ENCODE results near the gene NPR1. TPM values are rescaled to one million over a fixed set of nuclear protein-coding genes. Genes with fewer than 3 reads are reported as not detected.

NPR1 gene
- total and polyA plus RNA-seq, 2 donors (not counting 3 experiments of a cell fraction or from before 2014, with no cell fraction given), result 9.8 to 13.3 TPM

- ChIA-PET POLR2A (interaction anchor here (0.7 kb wide), 1 partner anchor 75 kb away, joined by 3 read pairs; no protein-coding TSS in a partner anchor), CTCF (interaction anchor here (0.9 kb wide), 1 partner anchor 13 kb away, joined by 3 read pairs; the partner anchor contains the start of gene CHTOP)
- Histone ChIP-seq H3K4me1 (ENCODE audit: control insufficient read depth, extremely low read depth, insufficient read depth, low read length) (no peaks in the 10 kb centered on the region), H3K4me2 (ENCODE audit: insufficient read depth, low read length) (no peak overlapping the region), H3K9ac (replicated peaks; ENCODE audit: extremely low read depth, insufficient read depth, low read length) (no peak overlapping the region), H4K20me1 (replicated peaks; ENCODE audit: control insufficient read depth, extremely low read depth, insufficient read depth, low read length) (no peaks in the 10 kb centered on the region), H2AFZ (ENCODE audit: low read depth, low read length) (no peak overlapping the region), H3K27me3 (ENCODE audit: control insufficient read depth in 2 of 2, insufficient read depth in 2 of 2, low read length in 2 of 2) (no peaks in the 10 kb centered on the region), H3K4me3 (replicated peaks in 1 of 3; ENCODE audit: insufficient read depth in 1 of 3, low read depth in 1 of 3, low read length in 3 of 3) (no peak overlapping the region), H3K27ac (ENCODE audit: insufficient read depth, low read depth, low read length) (no peak overlapping the region), H3K36me3 (ENCODE audit: control insufficient read depth in 2 of 2, extremely low read depth in 1 of 2, insufficient read depth in 2 of 2, low read length in 2 of 2) (peaks cover 30 to 31% of the 10 kb centered on the region in 2 experiments), H3K79me2 (ENCODE audit: control insufficient read depth, insufficient read depth, low read length) (peaks cover 5% of the 10 kb centered on the region), H3K9me1 (replicated peaks; ENCODE audit: control insufficient read depth, extremely low read depth, insufficient read depth, low read length) (no peaks in the 10 kb centered on the region), H3K9me3 (replicated peaks; ENCODE audit: control insufficient read depth, insufficient read depth, low read length) (no peaks in the 10 kb centered on the region)
- dilution Hi-C loops (cut with MboI; ENCODE audit: extremely low pct_ligation_motif_present, low sequenced_read_pairs), result no loop called here
- TF ChIP-seq GATA2 (IDR thresholded peaks at IDR 0.05; ENCODE audit: insufficient read depth, insufficient read length, low read depth, low read length) (no peak), POLR2AphosphoS5 (IDR thresholded peaks at IDR 0.05; ENCODE audit: insufficient read depth, low read depth, low read length) (peak; percentile 15)
- FAIRE-seq (no peak), DNase-seq (ENCODE audit: low read depth, low spot score) (no peak)
- no TSS peak for BruUV-seq (replicated peaks)
- intact Hi-C loops (cut with micrococcal nuclease), result no loop called here
Observed at GRCh38 chr1:153646672-153647345, 31.7 kb upstream of the NPR1 start.

GRCh38 chr1:153647346-153647714, 31.2 kb upstream of the NPR1 start:
- H2AFZ ChIP-seq (ENCODE audit: low read depth, low read length), result no peak overlapping the region
- no peak for TF ChIP-seq GATA2 (IDR thresholded peaks at IDR 0.05; ENCODE audit: insufficient read depth, insufficient read length, low read depth, low read length)
- TF ChIP-seq POLR2AphosphoS5 (IDR thresholded peaks at IDR 0.05; ENCODE audit: insufficient read depth, low read depth, low read length), result peak; percentile 11
- no peaks in the 10 kb centered on the region for H3K9me1 ChIP-seq (replicated peaks; ENCODE audit: control insufficient read depth, extremely low read depth, insufficient read depth, low read length)
- BruUV-seq (replicated peaks), result no TSS peak
- ChIA-PET CTCF (interaction anchor here (0.8 to 2.3 kb wide), 4 partner anchors 13 to 75 kb away, joined by 3 to 8 read pairs (median 4); partner anchors contain the start of genes CHTOP and S100A13), POLR2A (interaction anchor here (0.6 to 1.8 kb wide), 2 partner anchors 13 to 40 kb away, joined by 3 to 9 read pairs; partner anchors contain the start of gene CHTOP)
- DNase-seq (ENCODE audit: low read depth, low spot score) (no peak), FAIRE-seq (no peak)
- peaks cover 2% of the 10 kb centered on the region for H3K79me2 ChIP-seq (ENCODE audit: control insufficient read depth, insufficient read depth, low read length)
- no peak overlapping the region for H3K27ac ChIP-seq (ENCODE audit: insufficient read depth, low read depth, low read length)
- no peaks in the 10 kb centered on the region for H3K27me3 ChIP-seq (ENCODE audit: control insufficient read depth in 2 of 2, insufficient read depth in 2 of 2, low read length in 2 of 2)
- H3K9me3 ChIP-seq (replicated peaks; ENCODE audit: control insufficient read depth, insufficient read depth, low read length), result no peaks in the 10 kb centered on the region
- intact Hi-C loops (cut with micrococcal nuclease), result no loop called here
- no peaks in the 10 kb centered on the region for H3K4me1 ChIP-seq (ENCODE audit: control insufficient read depth, extremely low read depth, insufficient read depth, low read length)
- H4K20me1 ChIP-seq (replicated peaks; ENCODE audit: control insufficient read depth, extremely low read depth, insufficient read depth, low read length), result no peaks in the 10 kb centered on the region
- no peak overlapping the region for H3K9ac ChIP-seq (replicated peaks; ENCODE audit: extremely low read depth, insufficient read depth, low read length)
- no peak overlapping the region for H3K4me3 ChIP-seq (replicated peaks in 1 of 3; ENCODE audit: insufficient read depth in 1 of 3, low read depth in 1 of 3, low read length in 3 of 3)
- H3K36me3 ChIP-seq (ENCODE audit: control insufficient read depth in 2 of 2, extremely low read depth in 1 of 2, insufficient read depth in 2 of 2, low read length in 2 of 2), result peaks cover 25 to 26% of the 10 kb centered on the region in 2 experiments
- no peak overlapping the region for H3K4me2 ChIP-seq (ENCODE audit: insufficient read depth, low read length)
- dilution Hi-C loops (cut with MboI; ENCODE audit: extremely low pct_ligation_motif_present, low sequenced_read_pairs), result no loop called here
